ENCODE data around the gene SDE2. TPM values are rescaled to one million over a fixed set of nuclear protein-coding genes. Genes with fewer than 3 reads are reported as not detected.

SDE2 gene
- total RNA-seq, 1 experiment from 2014 or later: 18.3 TPM

GRCh38 chr1:225958041-225958440 lies 41.1 kb downstream of the SDE2 start:
- intact Hi-C loops (cut with micrococcal nuclease; ENCODE audit: unreplicated experiment) (no loop called here), in situ Hi-C loops (cut with HindIII; ENCODE audit: low pct_unique_long_range_greater_than_20kb, low sequenced_read_pairs) (no loop called here)
- Histone ChIP-seq H3K27ac (ENCODE audit: low read length) (no peak overlapping the region), H3K27me3 (ENCODE audit: control insufficient read depth, insufficient read depth, low read length) (no peaks in the 10 kb centered on the region), H3K36me3 (ENCODE audit: control insufficient read depth, insufficient read depth, low read length) (no peaks in the 10 kb centered on the region), H3K9me3 (ENCODE audit: control insufficient read depth, insufficient read depth, low read depth, low read length) (no peaks in the 10 kb centered on the region), H3K4me3 (ENCODE audit: low read depth in 2 of 2, low read length in 2 of 2) (no peak overlapping the region), H3K4me1 (ENCODE audit: control insufficient read depth, insufficient read depth, low read length) (peaks cover 4% of the 10 kb centered on the region; the same call in 1 of the 2 replicates)
- DNase-seq (ENCODE audit: low read depth, low spot score): no peak
- no TSS peak for BruUV-seq (replicated peaks)
- TF ChIP-seq, protein P1, sequence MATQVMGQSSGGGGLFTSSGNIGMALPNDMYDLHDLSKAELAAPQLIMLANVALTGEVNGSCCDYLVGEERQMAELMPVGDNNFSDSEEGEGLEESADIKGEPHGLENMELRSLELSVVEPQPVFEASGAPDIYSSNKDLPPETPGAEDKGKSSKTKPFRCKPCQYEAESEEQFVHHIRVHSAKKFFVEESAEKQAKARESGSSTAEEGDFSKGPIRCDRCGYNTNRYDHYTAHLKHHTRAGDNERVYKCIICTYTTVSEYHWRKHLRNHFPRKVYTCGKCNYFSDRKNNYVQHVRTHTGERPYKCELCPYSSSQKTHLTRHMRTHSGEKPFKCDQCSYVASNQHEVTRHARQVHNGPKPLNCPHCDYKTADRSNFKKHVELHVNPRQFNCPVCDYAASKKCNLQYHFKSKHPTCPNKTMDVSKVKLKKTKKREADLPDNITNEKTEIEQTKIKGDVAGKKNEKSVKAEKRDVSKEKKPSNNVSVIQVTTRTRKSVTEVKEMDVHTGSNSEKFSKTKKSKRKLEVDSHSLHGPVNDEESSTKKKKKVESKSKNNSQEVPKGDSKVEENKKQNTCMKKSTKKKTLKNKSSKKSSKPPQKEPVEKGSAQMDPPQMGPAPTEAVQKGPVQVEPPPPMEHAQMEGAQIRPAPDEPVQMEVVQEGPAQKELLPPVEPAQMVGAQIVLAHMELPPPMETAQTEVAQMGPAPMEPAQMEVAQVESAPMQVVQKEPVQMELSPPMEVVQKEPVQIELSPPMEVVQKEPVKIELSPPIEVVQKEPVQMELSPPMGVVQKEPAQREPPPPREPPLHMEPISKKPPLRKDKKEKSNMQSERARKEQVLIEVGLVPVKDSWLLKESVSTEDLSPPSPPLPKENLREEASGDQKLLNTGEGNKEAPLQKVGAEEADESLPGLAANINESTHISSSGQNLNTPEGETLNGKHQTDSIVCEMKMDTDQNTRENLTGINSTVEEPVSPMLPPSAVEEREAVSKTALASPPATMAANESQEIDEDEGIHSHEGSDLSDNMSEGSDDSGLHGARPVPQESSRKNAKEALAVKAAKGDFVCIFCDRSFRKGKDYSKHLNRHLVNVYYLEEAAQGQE (IDR thresholded peaks at IDR 0.05; ENCODE audit: insufficient read depth in 1 of 2, low read depth in 2 of 2, low read length in 1 of 2): no peak
- TF ChIP-seq CTCF (IDR thresholded peaks at IDR 0.05): no peak
- no peak for TF ChIP-seq POLR2AphosphoS5 (IDR thresholded peaks at IDR 0.05; ENCODE audit: low read depth, low read length)
- TF ChIP-seq SIN3A (IDR thresholded peaks at IDR 0.05; ENCODE audit: borderline replicate concordance, insufficient read depth, low read depth, low read length): no peak
- TF ChIP-seq TCF7L2 (IDR thresholded peaks at IDR 0.05; ENCODE audit: low read depth, low read length): no peak
- ChIA-PET POLR2A (no interaction called here), CTCF (no interaction called here)
- no peak for ATAC-seq

GRCh38 chr1:225954753-225955152 lies 44.4 kb downstream of the SDE2 start:
- Histone ChIP-seq H3K4me3 (ENCODE audit: low read depth in 2 of 2, low read length in 2 of 2) (no peak overlapping the region), H3K4me1 (ENCODE audit: control insufficient read depth, insufficient read depth, low read length) (no peaks in the 10 kb centered on the region), H3K9me3 (ENCODE audit: control insufficient read depth, insufficient read depth, low read depth, low read length) (no peaks in the 10 kb centered on the region), H3K27me3 (ENCODE audit: control insufficient read depth, insufficient read depth, low read length) (no peaks in the 10 kb centered on the region), H3K36me3 (ENCODE audit: control insufficient read depth, insufficient read depth, low read length) (no peaks in the 10 kb centered on the region), H3K27ac (ENCODE audit: low read length) (no peak overlapping the region)
- ChIA-PET CTCF (no interaction called here), POLR2A (interaction anchor here (0.6 kb wide), 1 partner anchor 74 kb away, joined by 7 read pairs; no protein-coding TSS in a partner anchor)
- intact Hi-C loops (cut with micrococcal nuclease; ENCODE audit: unreplicated experiment) (no loop called here), in situ Hi-C loops (cut with HindIII; ENCODE audit: low pct_unique_long_range_greater_than_20kb, low sequenced_read_pairs) (no loop called here)
- BruUV-seq (replicated peaks): no TSS peak
- DNase-seq (ENCODE audit: low read depth, low spot score) (no peak), ATAC-seq (no peak)
- TF ChIP-seq TCF7L2 (IDR thresholded peaks at IDR 0.05; ENCODE audit: low read depth, low read length) (no peak), POLR2AphosphoS5 (IDR thresholded peaks at IDR 0.05; ENCODE audit: low read depth, low read length) (no peak), CTCF (IDR thresholded peaks at IDR 0.05) (no peak), SIN3A (IDR thresholded peaks at IDR 0.05; ENCODE audit: borderline replicate concordance, insufficient read depth, low read depth, low read length) (no peak)
- TF ChIP-seq, protein P1 (IDR thresholded peaks at IDR 0.05; ENCODE audit: insufficient read depth in 1 of 2, low read depth in 2 of 2, low read length in 1 of 2): no peak
